Activated gamma-delta T cell treated with Interleukin-2 at 50 U/mL for 16 hours (primary cell): Measurements from ENCODE around the gene EYA2.

ENCODE experiments used
- DNase-seq: peaks from one replicate; pipeline ENCODE4 v3.0.0-alpha.2; 2020

Gene EYA2

GRCh38 chr20:47042464-47042863 is 147.8 kb downstream of the EYA2 start:
- DNase-seq, result no peak

GRCh38 chr20:47043086-47043485 is 148.4 kb downstream of the EYA2 start:
- DNase-seq, result no peak

- no peak for DNase-seq
Measured at GRCh38 chr20:47044938-47045337, 150.3 kb downstream of the EYA2 start.

- DNase-seq, result no peak
Measured at GRCh38 chr20:47048054-47048453, 153.4 kb downstream of the EYA2 start.

- no peak for DNase-seq
Measured at GRCh38 chr20:47049771-47050170, 155.1 kb downstream of the EYA2 start.

- no peak for DNase-seq
Measured at GRCh38 chr20:47050996-47051395, 156.4 kb downstream of the EYA2 start.

- no peak for DNase-seq
Measured at GRCh38 chr20:47051936-47052526, 157.4 kb downstream of the EYA2 start.

- no peak for DNase-seq
Measured at GRCh38 chr20:47054506-47054905, 159.9 kb downstream of the EYA2 start.

- DNase-seq, result no peak
Measured at GRCh38 chr20:47054945-47055344, 160.3 kb downstream of the EYA2 start.

- no peak for DNase-seq
Measured at GRCh38 chr20:47055699-47056369, 161.2 kb downstream of the EYA2 start.

GRCh38 chr20:47057661-47058060 is 163.0 kb downstream of the EYA2 start:
- no peak for DNase-seq

- DNase-seq, result no peak
Measured at GRCh38 chr20:47058236-47058635, 163.6 kb downstream of the EYA2 start.

GRCh38 chr20:47059536-47059935 is 164.9 kb downstream of the EYA2 start:
- DNase-seq, result no peak

- DNase-seq, result no peak
Measured at GRCh38 chr20:47061549-47061948, 166.9 kb downstream of the EYA2 start.

GRCh38 chr20:47062226-47062890 is 167.7 kb downstream of the EYA2 start:
- DNase-seq, result no peak

- DNase-seq, result no peak
Measured at GRCh38 chr20:47063407-47063806, 168.8 kb downstream of the EYA2 start.

GRCh38 chr20:47063808-47064207 is 169.2 kb downstream of the EYA2 start:
- no peak for DNase-seq

GRCh38 chr20:47066484-47067270 is 172.0 kb downstream of the EYA2 start:
- no peak for DNase-seq

- DNase-seq, result no peak
Measured at GRCh38 chr20:47067776-47068175, 173.1 kb downstream of the EYA2 start.

GRCh38 chr20:47070176-47070575 is 175.5 kb downstream of the EYA2 start:
- DNase-seq, result no peak

- DNase-seq, result no peak
Measured at GRCh38 chr20:47071646-47072185, 177.1 kb downstream of the EYA2 start.

GRCh38 chr20:47073766-47074475 is 179.3 kb downstream of the EYA2 start:
- no peak for DNase-seq

- no peak for DNase-seq
Measured at GRCh38 chr20:47075263-47075662, 180.6 kb downstream of the EYA2 start.
